ENCODE results near the gene SSNA1.

DNA sequence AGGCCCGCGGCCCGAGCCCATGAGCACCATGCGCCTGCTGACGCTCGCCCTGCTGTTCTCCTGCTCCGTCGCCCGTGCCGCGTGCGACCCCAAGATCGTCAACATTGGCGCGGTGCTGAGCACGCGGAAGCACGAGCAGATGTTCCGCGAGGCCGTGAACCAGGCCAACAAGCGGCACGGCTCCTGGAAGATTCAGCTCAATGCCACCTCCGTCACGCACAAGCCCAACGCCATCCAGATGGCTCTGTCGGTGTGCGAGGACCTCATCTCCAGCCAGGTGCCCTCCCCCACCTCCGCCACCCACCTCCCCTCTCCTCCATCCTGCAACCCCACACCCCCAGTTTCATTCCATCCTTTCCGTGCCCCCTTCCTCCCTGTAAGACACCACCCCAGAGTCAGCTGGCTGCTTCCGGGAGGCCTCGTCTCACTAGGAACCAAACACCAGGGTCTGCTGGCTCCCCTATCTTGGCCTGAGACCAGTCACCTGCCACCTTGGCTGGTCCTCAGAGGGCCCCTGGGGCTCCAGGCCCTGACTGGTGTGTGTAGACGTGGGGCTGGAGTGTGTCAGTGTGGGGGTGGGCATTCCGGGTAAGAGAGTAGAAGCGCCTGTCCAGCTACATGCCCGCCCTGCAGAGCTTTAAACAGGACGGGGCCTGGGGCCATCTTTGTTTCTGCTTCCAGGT lies 48.9 kb upstream of the SSNA1 start:
- TF ChIP-seq, protein P1, sequence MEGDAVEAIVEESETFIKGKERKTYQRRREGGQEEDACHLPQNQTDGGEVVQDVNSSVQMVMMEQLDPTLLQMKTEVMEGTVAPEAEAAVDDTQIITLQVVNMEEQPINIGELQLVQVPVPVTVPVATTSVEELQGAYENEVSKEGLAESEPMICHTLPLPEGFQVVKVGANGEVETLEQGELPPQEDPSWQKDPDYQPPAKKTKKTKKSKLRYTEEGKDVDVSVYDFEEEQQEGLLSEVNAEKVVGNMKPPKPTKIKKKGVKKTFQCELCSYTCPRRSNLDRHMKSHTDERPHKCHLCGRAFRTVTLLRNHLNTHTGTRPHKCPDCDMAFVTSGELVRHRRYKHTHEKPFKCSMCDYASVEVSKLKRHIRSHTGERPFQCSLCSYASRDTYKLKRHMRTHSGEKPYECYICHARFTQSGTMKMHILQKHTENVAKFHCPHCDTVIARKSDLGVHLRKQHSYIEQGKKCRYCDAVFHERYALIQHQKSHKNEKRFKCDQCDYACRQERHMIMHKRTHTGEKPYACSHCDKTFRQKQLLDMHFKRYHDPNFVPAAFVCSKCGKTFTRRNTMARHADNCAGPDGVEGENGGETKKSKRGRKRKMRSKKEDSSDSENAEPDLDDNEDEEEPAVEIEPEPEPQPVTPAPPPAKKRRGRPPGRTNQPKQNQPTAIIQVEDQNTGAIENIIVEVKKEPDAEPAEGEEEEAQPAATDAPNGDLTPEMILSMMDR (IDR thresholded peaks at IDR 0.05): no peak
- no peak for TF ChIP-seq POLR2A (IDR thresholded peaks at IDR 0.05)
